Activated naive CD4-positive, alpha-beta T cell treated with anti-CD3 and anti-CD28 coated beads, Interleukin-2, amount 50 U/mL, for 24 hours (primary cell): ENCODE data around the gene KIF2C.

ENCODE experiments used
- H3K27ac Mint-ChIP-seq: one replicate; pipeline ENCODE4 v1.8.0; 2021; ENCODE audit warnings: mild to moderate bottlenecking, mixed read lengths
- H3K27me3 Mint-ChIP-seq: one replicate; pipeline ENCODE4 v1.8.0; 2021; ENCODE audit warnings: mixed read lengths
- H3K36me3 Mint-ChIP-seq: one replicate; pipeline ENCODE4 v1.8.0; 2021; ENCODE audit warnings: mixed read lengths
- H3K4me1 Mint-ChIP-seq: one replicate; pipeline ENCODE4 v1.8.0; 2021; ENCODE audit warnings: mixed read lengths
- H3K4me3 Mint-ChIP-seq: one replicate; pipeline ENCODE4 v1.8.0; 2021; ENCODE audit warnings: mild to moderate bottlenecking, mixed read lengths
- H3K9me3 Mint-ChIP-seq: one replicate; pipeline ENCODE4 v1.8.0; 2021; ENCODE audit warnings: mixed read lengths

The KIF2C gene

DNA sequence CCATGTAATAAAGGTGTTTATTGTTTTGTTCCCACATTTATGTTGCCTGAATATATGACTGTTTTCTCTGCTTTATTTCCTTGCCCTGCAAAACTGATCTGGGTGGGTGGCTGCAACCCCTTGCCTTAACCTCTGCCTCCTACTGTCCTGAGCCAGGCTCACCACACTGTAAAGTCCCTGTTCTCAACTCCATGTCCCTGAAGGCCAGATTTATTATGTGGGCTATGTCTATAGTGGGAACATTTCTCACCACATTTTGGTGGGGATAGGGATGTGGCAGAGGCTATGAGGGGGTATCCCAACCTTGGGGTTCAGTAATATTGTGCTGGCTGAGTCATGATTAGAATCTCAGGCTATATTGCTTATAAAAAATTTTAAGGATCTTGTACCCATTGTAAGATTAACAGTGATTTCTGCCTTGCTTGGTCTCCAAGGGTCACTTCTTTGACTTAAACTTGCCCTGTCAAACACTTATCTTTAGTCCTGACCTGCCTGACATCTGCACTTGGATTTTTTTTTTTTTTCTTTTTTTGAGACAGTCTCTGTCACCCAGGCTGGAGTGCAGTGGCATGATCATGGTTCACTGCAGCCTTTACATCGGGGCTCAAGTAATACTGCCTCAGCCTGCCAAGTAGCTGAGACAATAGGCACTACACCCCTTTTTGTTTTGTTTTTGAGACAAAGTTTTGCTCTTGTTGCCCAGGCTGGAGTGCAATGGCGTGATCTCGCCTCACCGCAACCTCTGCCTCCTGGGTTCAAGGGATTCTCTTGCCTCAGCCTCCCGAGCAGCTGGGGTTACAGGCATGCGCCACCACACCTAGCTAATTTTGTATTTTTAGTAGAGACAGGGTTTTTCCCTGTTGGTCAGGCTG lies 39.3 kb downstream of the KIF2C start:
- H3K27me3 Mint-ChIP-seq, result no peaks in the 10 kb centered on the region
- no peaks in the 10 kb centered on the region for H3K9me3 Mint-ChIP-seq
- peaks cover 38% of the 10 kb centered on the region for H3K36me3 Mint-ChIP-seq
- H3K4me1 Mint-ChIP-seq, result peaks cover 51% of the 10 kb centered on the region
- peak overlapping the region; percentile 97 for H3K4me3 Mint-ChIP-seq
- H3K27ac Mint-ChIP-seq, result peak overlapping the region; percentile 84

GRCh38 chr1:44780583-44781121 lies 41.0 kb downstream of the KIF2C start:
- Mint-ChIP-seq H3K27ac (peak overlapping the region; percentile 68), H3K9me3 (no peaks in the 10 kb centered on the region), H3K4me3 (peak overlapping the region; percentile 68), H3K36me3 (peaks cover 38% of the 10 kb centered on the region), H3K27me3 (no peaks in the 10 kb centered on the region), H3K4me1 (peaks cover 53% of the 10 kb centered on the region)

GRCh38 chr1:44783697-44784093 lies 44.1 kb downstream of the KIF2C start:
- H3K4me3 Mint-ChIP-seq, result peak overlapping the region; percentile 56
- H3K4me1 Mint-ChIP-seq, result peaks cover 49% of the 10 kb centered on the region
- H3K9me3 Mint-ChIP-seq, result no peaks in the 10 kb centered on the region
- peaks cover 17% of the 10 kb centered on the region for H3K36me3 Mint-ChIP-seq
- peak overlapping the region; percentile 4 for H3K27ac Mint-ChIP-seq
- no peaks in the 10 kb centered on the region for H3K27me3 Mint-ChIP-seq

DNA sequence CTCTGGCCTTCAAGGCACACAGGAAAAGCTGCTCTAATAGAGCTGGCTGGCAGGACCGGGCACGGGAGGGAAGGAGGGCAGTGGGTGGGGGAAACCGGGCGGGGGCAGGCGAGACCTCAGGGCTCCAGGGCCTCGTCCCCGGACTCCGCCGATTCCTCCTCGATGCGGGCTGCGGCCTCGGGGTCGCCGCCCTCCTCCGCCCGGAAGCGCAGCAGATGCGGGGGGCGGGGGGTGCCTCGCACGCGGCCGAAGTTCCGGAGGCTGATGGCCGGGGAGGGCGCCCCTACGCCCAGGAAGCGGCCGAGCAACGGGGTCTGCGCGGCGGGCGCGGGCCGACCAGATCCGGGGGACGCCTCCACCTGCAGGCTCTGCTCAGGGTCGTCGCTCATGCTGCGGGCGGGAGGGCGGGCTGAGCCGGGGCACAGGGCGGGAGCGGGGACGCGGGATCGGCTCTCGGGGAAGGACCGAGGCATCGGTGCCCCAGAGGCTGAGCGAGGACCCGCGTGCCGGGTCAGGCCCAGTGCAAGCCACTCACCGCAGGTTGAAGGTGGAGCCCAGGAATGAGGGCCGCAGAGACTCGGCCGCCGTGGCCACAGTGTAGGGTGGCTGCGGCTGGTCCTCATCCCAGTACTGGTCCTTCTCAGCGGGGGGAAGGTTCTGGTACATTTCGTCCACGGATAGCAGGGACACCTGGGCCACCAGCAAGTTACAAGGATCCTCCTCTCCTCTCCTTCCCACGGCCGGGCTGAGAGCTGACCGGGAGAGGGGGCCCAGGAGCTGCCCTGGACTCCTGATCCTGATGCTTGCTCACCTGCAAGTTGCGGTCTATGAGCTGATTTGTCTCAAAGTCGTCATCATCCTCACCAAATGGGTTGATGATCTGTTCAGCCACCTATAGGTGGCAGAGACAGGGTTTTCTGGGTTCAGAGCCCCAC lies 44.7 kb downstream of the KIF2C start:
- peaks cover 12% of the 10 kb centered on the region for H3K36me3 Mint-ChIP-seq
- no peaks in the 10 kb centered on the region for H3K9me3 Mint-ChIP-seq
- H3K27ac Mint-ChIP-seq, result peak overlapping the region; percentile 76
- H3K4me1 Mint-ChIP-seq, result peaks cover 43% of the 10 kb centered on the region
- no peaks in the 10 kb centered on the region for H3K27me3 Mint-ChIP-seq
- H3K4me3 Mint-ChIP-seq, result peak overlapping the region; percentile 84

GRCh38 chr1:44785029-44785380 lies 45.4 kb downstream of the KIF2C start:
- H3K27me3 Mint-ChIP-seq, result no peaks in the 10 kb centered on the region
- H3K4me3 Mint-ChIP-seq, result peak overlapping the region; percentile 84
- no peaks in the 10 kb centered on the region for H3K9me3 Mint-ChIP-seq
- peak overlapping the region; percentile 76 for H3K27ac Mint-ChIP-seq
- peaks cover 42% of the 10 kb centered on the region for H3K4me1 Mint-ChIP-seq
- peaks cover 10% of the 10 kb centered on the region for H3K36me3 Mint-ChIP-seq

- Mint-ChIP-seq H3K36me3 (peaks cover 5% of the 10 kb centered on the region), H3K27me3 (no peaks in the 10 kb centered on the region), H3K4me1 (peaks cover 37% of the 10 kb centered on the region), H3K9me3 (no peaks in the 10 kb centered on the region), H3K27ac (peak overlapping the region; percentile 59), H3K4me3 (peak overlapping the region; percentile 84)
Observed at GRCh38 chr1:44785501-44786137, 46.0 kb downstream of the KIF2C start.

- H3K4me3 Mint-ChIP-seq, result peak overlapping the region; percentile 84
Observed at GRCh38 chr1:44786138-44786840, 46.7 kb downstream of the KIF2C start.

GRCh38 chr1:44786841-44787426 lies 47.3 kb downstream of the KIF2C start:
- Mint-ChIP-seq H3K36me3 (no peaks in the 10 kb centered on the region), H3K4me3 (peak overlapping the region; percentile 84), H3K4me1 (peaks cover 29% of the 10 kb centered on the region)

More at GRCh38 chr1:44786138-44786840, 46.7 kb downstream of the KIF2C start:
- Mint-ChIP-seq H3K27ac (peak overlapping the region; percentile 80), H3K9me3 (no peaks in the 10 kb centered on the region), H3K4me1 (peaks cover 34% of the 10 kb centered on the region), H3K27me3 (no peaks in the 10 kb centered on the region), H3K36me3 (peaks cover 2% of the 10 kb centered on the region)

GRCh38 chr1:44787506-44787905 lies 47.9 kb downstream of the KIF2C start:
- H3K27me3 Mint-ChIP-seq, result no peaks in the 10 kb centered on the region
- H3K9me3 Mint-ChIP-seq, result no peaks in the 10 kb centered on the region
- no peak overlapping the region for H3K27ac Mint-ChIP-seq
- no peak overlapping the region for H3K4me3 Mint-ChIP-seq
- H3K4me1 Mint-ChIP-seq, result peaks cover 29% of the 10 kb centered on the region
- H3K36me3 Mint-ChIP-seq, result no peaks in the 10 kb centered on the region

More at GRCh38 chr1:44786841-44787426, 47.3 kb downstream of the KIF2C start:
- Mint-ChIP-seq H3K27me3 (no peaks in the 10 kb centered on the region), H3K9me3 (no peaks in the 10 kb centered on the region), H3K27ac (peak overlapping the region; percentile 80)

- H3K9me3 Mint-ChIP-seq, result no peaks in the 10 kb centered on the region
- H3K4me3 Mint-ChIP-seq, result no peak within 1 kb of the TSS
- no peaks in the 10 kb centered on the region for H3K27me3 Mint-ChIP-seq
- peak within 1 kb of the TSS; percentile 41 for H3K27ac Mint-ChIP-seq
- peaks cover 27% of the 10 kb centered on the region for H3K4me1 Mint-ChIP-seq
- H3K36me3 Mint-ChIP-seq, result no peaks in the 10 kb centered on the region
Observed at GRCh38 chr1:44788120-44788860, 48.7 kb downstream of the KIF2C start, which contains the start of gene BEST4. BEST4 (minus strand) TSS chr1:44788170; CDS start chr1:44787705, 465 bp downstream.

DNA sequence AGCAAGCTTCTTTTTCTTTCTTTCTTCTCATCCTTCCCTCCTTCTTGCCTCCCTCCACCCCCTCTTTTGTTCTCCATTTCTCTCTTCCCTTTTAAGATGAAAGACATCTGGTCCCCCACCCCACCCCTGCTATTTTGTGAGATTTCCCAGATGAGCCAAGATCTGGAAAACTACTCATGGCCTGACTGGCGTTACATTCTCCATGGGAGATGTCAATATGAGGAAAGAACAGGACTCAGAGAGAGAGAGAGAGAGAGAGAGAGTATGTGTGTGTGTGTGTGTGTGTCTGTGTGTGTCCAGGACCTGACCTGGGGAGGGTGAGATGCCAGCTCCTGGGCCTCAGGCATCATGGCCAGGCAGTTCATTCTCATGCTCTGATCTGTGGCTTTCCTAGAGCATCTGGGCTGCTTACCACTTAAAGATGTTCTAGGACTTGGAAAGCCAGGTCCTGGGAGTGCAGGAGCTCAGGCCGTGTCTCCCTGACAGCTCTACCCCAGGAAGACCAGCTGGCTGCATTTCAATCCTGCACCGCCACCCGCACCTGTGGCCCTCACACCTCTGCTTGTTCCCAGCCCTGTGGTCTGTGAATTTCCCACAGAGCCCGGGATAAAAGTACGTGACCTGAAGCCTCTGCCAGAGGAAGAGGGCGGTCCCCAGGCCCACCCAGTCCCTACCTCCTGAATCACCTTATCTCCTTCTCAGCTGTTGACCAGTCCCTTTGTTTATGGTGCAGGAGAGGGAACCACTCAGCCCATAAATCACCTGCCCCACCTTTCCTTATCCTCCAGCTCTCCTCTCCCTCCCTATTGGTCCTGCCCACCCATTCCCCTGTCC lies 51.5 kb downstream of the KIF2C start:
- Mint-ChIP-seq H3K4me1 (peaks cover 5% of the 10 kb centered on the region), H3K4me3 (no peak overlapping the region), H3K36me3 (no peaks in the 10 kb centered on the region), H3K9me3 (no peaks in the 10 kb centered on the region), H3K27me3 (no peaks in the 10 kb centered on the region), H3K27ac (no peak overlapping the region)

GRCh38 chr1:44792736-44793502 lies 53.3 kb downstream of the KIF2C start:
- no peaks in the 10 kb centered on the region for H3K36me3 Mint-ChIP-seq
- H3K4me3 Mint-ChIP-seq, result no peak overlapping the region
- H3K9me3 Mint-ChIP-seq, result no peaks in the 10 kb centered on the region
- H3K4me1 Mint-ChIP-seq, result no peaks in the 10 kb centered on the region
- H3K27ac Mint-ChIP-seq, result no peak overlapping the region
- H3K27me3 Mint-ChIP-seq, result no peaks in the 10 kb centered on the region
